Activated T-cell treated with anti-CD3 and anti-CD28 coated beads for 4 hours (primary cell): ENCODE data around the gene WNT7B.

ENCODE experiments used
- DNase-seq: peaks from one replicate; pipeline ENCODE4 v3.0.0-alpha.2; 2020

The WNT7B gene

GRCh38 chr22:45884201-45885062 lies 92.5 kb downstream of the WNT7B start:
- no peak for DNase-seq

- no peak for DNase-seq
These were observed 93.2 kb downstream of the WNT7B start for GRCh38 chr22:45883811-45884170.

GRCh38 chr22:45882881-45883810 lies 93.8 kb downstream of the WNT7B start:
- no peak for DNase-seq

GRCh38 chr22:45881524-45881875 lies 95.5 kb downstream of the WNT7B start:
- DNase-seq: no peak

GRCh38 chr22:45880716-45881523 lies 96.0 kb downstream of the WNT7B start:
- DNase-seq: no peak

- DNase-seq: no peak
These were observed 96.8 kb downstream of the WNT7B start for GRCh38 chr22:45880091-45880715.

- no peak for DNase-seq
These were observed 97.4 kb downstream of the WNT7B start for GRCh38 chr22:45879552-45879949.

GRCh38 chr22:45878901-45879551 lies 97.9 kb downstream of the WNT7B start:
- no peak for DNase-seq

- DNase-seq: no peak
These were observed 98.7 kb downstream of the WNT7B start for GRCh38 chr22:45878051-45878781.

- DNase-seq: no peak
These were observed 99.3 kb downstream of the WNT7B start for GRCh38 chr22:45877651-45878050.

GRCh38 chr22:45877036-45877380 lies 100.0 kb downstream of the WNT7B start:
- no peak for DNase-seq

- DNase-seq: no peak
These were observed 100.6 kb downstream of the WNT7B start for GRCh38 chr22:45876136-45877035.

GRCh38 chr22:45872659-45873263 lies 104.2 kb downstream of the WNT7B start:
- no peak for DNase-seq

- no peak for DNase-seq
These were observed 105.2 kb downstream of the WNT7B start for GRCh38 chr22:45871721-45872120.
